ENCODE data around the gene COPS6.

- TF ChIP-seq REST (IDR thresholded peaks at IDR 0.05; ENCODE audit: insufficient read depth in 1 of 2, low read depth in 2 of 2, low read length in 1 of 2) (no peak), CTCF (IDR thresholded peaks at IDR 0.05) (no peak), POLR2AphosphoS5 (IDR thresholded peaks at IDR 0.05; ENCODE audit: low read depth, low read length) (no peak), SIN3A (IDR thresholded peaks at IDR 0.05; ENCODE audit: borderline replicate concordance, insufficient read depth, low read depth, low read length) (no peak)
Measured at GRCh38 chr7:100105534-100105933, 16.8 kb downstream of the COPS6 start.
